IPS-15b (cell line): ENCODE data around the gene POLD1.

ENCODE experiments used
- H3K27me3 ChIP-seq: one replicate; pipeline ENCODE4 v1.6.1; 2013; ENCODE audit warnings: low read length; ENCODE audit not compliant: control insufficient read depth, insufficient read depth
- H3K36me3 ChIP-seq: one replicate; pipeline ENCODE4 v1.6.1; 2013; ENCODE audit warnings: low read length; ENCODE audit not compliant: control insufficient read depth, insufficient read depth
- H3K4me1 ChIP-seq: one replicate; pipeline ENCODE4 v1.6.1; 2013; ENCODE audit warnings: mild to moderate bottlenecking, low read length; ENCODE audit not compliant: control insufficient read depth, insufficient read depth
- H3K4me3 ChIP-seq: one replicate; pipeline ENCODE4 v1.5.1; 2013; ENCODE audit warnings: low read depth, low read length
- H3K9ac ChIP-seq: one replicate; pipeline ENCODE4 v1.6.1; 2013; ENCODE audit warnings: low read depth, mild to moderate bottlenecking, low read length
- H3K9me3 ChIP-seq: one replicate; pipeline ENCODE4 v1.6.1; 2013; ENCODE audit warnings: mild to moderate bottlenecking, low read length; ENCODE audit not compliant: control insufficient read depth, insufficient read depth

Gene POLD1

DNA sequence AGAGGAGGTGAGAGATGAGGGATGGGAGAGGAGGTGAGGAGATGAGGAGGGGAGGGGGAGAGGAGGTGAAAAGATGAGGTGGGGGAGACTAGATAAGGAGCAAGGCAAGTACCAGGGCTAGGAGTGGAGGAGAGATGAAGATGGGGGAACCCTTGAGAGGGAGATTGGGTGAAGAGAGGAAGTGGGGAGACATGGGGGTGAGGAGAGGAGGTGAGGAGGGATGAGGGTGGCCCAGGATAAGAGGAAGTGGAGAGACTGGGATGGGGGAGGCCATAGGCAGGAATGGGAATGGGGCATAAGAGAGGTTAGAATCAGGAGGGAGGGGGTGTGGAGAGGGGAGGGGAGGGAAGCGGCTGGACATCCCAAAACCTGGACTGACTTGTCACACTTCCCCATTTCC, 75.5 kb downstream of the POLD1 start:
- Histone ChIP-seq H3K4me3 (no peak overlapping the region), H3K9ac (no peak overlapping the region), H3K36me3 (peaks cover 2% of the 10 kb centered on the region), H3K4me1 (no peaks in the 10 kb centered on the region), H3K27me3 (peaks cover 13% of the 10 kb centered on the region), H3K9me3 (no peaks in the 10 kb centered on the region)

DNA sequence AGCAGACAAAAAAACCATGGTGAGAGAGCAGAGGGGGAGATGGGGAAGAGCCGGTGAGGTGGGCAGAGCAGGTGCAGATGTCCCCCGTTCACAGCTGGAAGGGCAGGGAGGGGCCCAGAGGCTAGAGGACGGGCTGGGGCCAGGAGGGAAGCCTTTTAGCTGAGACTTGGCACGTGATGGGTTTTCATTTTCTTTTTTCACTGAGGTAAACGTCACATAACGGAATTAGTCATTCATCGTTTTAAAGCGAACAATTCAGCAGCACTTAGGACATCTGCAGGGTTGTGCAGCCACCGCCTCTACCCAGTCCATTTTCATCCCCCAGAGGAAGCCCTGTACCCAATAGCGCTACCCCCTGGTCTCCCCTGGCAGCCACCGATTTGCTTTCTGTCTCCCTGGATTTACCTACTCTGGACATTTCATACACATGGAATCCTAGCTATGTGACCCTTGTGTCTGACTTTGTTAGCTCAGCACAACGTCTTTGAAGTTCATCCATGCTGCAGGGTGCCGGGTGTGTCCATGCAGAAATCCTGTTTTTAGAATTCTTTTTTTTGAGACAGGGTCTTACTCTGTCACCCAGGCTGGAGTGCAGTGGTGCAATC, 76.1 kb downstream of the POLD1 start:
- H3K27me3 ChIP-seq: peaks cover 13% of the 10 kb centered on the region
- H3K9ac ChIP-seq: no peak overlapping the region
- H3K4me3 ChIP-seq: no peak overlapping the region
- H3K4me1 ChIP-seq: no peaks in the 10 kb centered on the region
- H3K9me3 ChIP-seq: no peaks in the 10 kb centered on the region
- peaks cover 2% of the 10 kb centered on the region for H3K36me3 ChIP-seq

DNA sequence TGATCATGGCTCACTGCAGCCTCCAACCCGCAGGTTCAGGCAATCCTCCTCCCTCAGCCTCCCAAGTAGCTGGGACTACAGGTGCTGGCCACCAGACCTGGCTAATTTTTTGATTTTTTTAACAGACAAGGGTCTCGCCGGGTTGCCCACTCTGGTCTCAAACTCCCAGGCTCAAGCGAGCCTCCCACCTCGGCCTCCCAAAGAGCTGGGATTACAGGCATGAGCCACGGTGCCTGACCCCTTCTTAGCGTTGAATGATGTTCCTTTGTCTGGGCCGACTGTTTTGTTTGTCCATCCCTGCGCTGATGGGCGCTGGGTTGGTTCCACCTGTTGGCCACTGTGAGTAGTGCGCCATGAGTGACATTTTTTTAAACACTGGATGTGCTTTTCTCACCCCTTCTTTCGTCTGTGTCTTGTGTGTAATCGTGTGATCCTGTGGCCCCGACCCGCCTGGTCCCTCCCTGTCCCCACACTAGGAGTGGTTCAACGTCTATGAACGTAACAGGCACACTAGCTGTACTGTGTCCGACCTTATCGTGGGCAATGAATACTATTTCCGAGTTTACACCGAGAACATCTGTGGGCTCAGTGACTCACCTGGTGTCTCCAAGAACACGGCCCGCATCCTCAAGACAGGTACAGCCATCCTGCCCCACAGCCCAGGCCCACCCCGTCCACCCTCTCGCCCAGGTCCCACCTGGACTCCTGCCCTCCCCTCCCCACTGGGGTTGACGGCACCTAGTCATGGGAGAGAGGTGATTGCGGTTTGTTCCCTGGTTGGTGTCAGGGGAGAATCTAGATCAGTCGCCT, 77.1 kb downstream of the POLD1 start:
- Histone ChIP-seq H3K36me3 (peaks cover 2% of the 10 kb centered on the region), H3K9ac (no peak overlapping the region), H3K27me3 (peaks cover 13% of the 10 kb centered on the region), H3K4me1 (no peaks in the 10 kb centered on the region), H3K4me3 (no peak overlapping the region), H3K9me3 (no peaks in the 10 kb centered on the region)

GRCh38 chr19:50462970-50463369, 78.8 kb downstream of the POLD1 start:
- Histone ChIP-seq H3K27me3 (peaks cover 5% of the 10 kb centered on the region), H3K9ac (no peak overlapping the region), H3K4me1 (no peaks in the 10 kb centered on the region)

DNA sequence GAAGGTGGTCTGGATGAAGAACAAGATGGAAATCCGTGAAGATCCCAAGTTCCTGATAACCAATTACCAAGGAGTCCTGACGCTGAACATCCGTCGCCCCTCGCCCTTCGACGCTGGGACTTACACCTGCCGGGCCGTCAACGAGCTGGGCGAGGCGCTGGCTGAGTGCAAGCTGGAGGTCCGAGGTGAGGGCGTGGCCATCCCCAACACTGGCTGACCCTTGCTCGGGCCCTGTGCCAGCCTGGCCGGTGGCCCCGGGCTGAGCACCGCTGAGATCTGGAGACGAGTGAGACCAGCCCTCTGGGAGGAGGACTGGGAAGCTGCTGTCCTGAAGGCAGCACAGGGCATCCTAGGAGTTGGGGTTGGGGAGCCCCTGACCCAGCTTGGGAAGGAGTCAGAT, 80.2 kb downstream of the POLD1 start:
- Histone ChIP-seq H3K4me1 (no peaks in the 10 kb centered on the region), H3K36me3 (peaks cover 2% of the 10 kb centered on the region), H3K9ac (no peak overlapping the region), H3K4me3 (no peak overlapping the region), H3K27me3 (no peaks in the 10 kb centered on the region), H3K9me3 (no peaks in the 10 kb centered on the region)

More at GRCh38 chr19:50462970-50463369, 78.8 kb downstream of the POLD1 start:
- peaks cover 2% of the 10 kb centered on the region for H3K36me3 ChIP-seq
- H3K9me3 ChIP-seq: no peaks in the 10 kb centered on the region
- no peak overlapping the region for H3K4me3 ChIP-seq

GRCh38 chr19:50465000-50465399, 80.9 kb downstream of the POLD1 start:
- H3K27me3 ChIP-seq: no peaks in the 10 kb centered on the region
- no peaks in the 10 kb centered on the region for H3K4me1 ChIP-seq
- no peak overlapping the region for H3K4me3 ChIP-seq
- H3K9ac ChIP-seq: no peak overlapping the region
- H3K36me3 ChIP-seq: peaks cover 2% of the 10 kb centered on the region
- no peaks in the 10 kb centered on the region for H3K9me3 ChIP-seq

GRCh38 chr19:50465986-50466705, 82.0 kb downstream of the POLD1 start:
- Histone ChIP-seq H3K27me3 (no peaks in the 10 kb centered on the region), H3K4me3 (no peak overlapping the region), H3K36me3 (peaks cover 2% of the 10 kb centered on the region), H3K9me3 (no peaks in the 10 kb centered on the region), H3K4me1 (no peaks in the 10 kb centered on the region), H3K9ac (no peak overlapping the region)

DNA sequence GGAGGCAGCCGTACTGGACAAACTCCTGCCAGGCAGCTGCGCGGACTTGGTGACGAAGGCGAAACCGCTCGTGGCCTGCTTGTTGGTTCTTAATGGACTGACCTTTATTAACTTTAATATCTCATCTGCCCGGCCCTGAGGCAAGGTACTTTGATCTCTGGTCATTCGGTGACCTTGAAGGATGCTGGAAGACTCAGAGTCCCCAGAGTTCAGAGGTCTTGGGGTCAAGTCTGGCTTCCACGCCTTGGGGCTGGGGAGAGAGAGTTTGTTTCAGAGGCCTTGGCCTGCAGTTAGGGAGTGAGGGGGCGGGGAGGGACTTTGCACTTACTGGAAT, 82.5 kb downstream of the POLD1 start:
- H3K27me3 ChIP-seq: no peaks in the 10 kb centered on the region
- no peak overlapping the region for H3K4me3 ChIP-seq
- H3K36me3 ChIP-seq: peaks cover 2% of the 10 kb centered on the region
- H3K9me3 ChIP-seq: no peaks in the 10 kb centered on the region
- no peak overlapping the region for H3K9ac ChIP-seq
- H3K4me1 ChIP-seq: no peaks in the 10 kb centered on the region

DNA sequence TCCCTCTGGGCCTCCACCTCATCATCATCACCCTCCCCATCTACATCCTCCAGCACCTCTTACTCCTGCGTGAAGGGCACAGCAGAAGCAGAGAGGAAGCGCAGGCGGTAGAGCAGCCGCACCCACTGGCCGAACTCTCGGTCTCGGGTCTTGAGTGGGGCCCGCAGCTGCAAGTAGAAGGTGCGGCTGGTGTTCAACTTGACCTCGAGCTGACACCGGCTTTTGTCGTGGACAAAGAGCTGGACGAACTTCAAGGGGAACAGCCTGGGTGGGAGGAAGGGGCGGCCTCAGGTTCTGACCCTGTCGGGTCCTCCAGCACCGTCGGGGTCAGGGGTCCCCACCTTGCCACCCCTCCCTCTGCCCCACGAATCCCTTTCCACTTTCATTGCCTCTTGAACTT, 83.4 kb downstream of the POLD1 start:
- Histone ChIP-seq H3K27me3 (no peaks in the 10 kb centered on the region), H3K4me1 (no peaks in the 10 kb centered on the region), H3K9ac (no peak overlapping the region), H3K36me3 (no peaks in the 10 kb centered on the region), H3K9me3 (no peaks in the 10 kb centered on the region), H3K4me3 (no peak overlapping the region)
